HEK293T (cell line): ENCODE data around the gene EP300.

ENCODE experiments used
- CTCF ChIA-PET: fragments of 350-600 bp; formaldehyde crosslinking; extraction: SDS; loops from one replicate; lab custom pipeline; 2021; ENCODE audit warnings: antibody characterized with exemption, inconsistent platforms; lab: Yijun Ruan, JAX
- POLR2A ChIA-PET: fragments of 350-600 bp; formaldehyde crosslinking; extraction: SDS; loops from one replicate; lab custom pipeline; 2020; ENCODE audit warnings: antibody characterized with exemption, inconsistent platforms; lab: Yijun Ruan, JAX
- DNase-seq: peaks from one replicate; pipeline ENCODE4 v3.0.0; 2012; ENCODE audit warnings: mixed read lengths; ENCODE audit errors: extremely low spot score
- ARNT ChIP-seq: fragments of 450-650 bp; IDR thresholded peaks from 2 replicates; pipeline ENCODE4 v1.6.1; 2017; ENCODE audit warnings: mild to moderate bottlenecking
- BHLHE40 ChIP-seq: fragments of 450-650 bp; IDR thresholded peaks from 2 replicates; pipeline ENCODE4 v1.6.1; 2016; ENCODE audit warnings: mild to moderate bottlenecking, moderate library complexity, borderline replicate concordance
- CTBP1 ChIP-seq: fragments of 450-650 bp; IDR thresholded peaks from 2 replicates; pipeline ENCODE4 v1.6.1; 2016; ENCODE audit warnings: borderline replicate concordance
- ELF4 ChIP-seq: fragments of 450-650 bp; IDR thresholded peaks from 2 replicates; pipeline ENCODE4 v1.6.1; 2017; ENCODE audit warnings: antibody characterized with exemption
- FOXA1 ChIP-seq: fragments of 450-650 bp; IDR thresholded peaks from 2 replicates; pipeline ENCODE4 v1.6.1; 2016; ENCODE audit warnings: mild to moderate bottlenecking
- FOXK2 ChIP-seq: fragments of 450-650 bp; IDR thresholded peaks from 2 replicates; pipeline ENCODE4 v1.6.1; 2016; ENCODE audit warnings: mild to moderate bottlenecking
- FOXM1 ChIP-seq: fragments of 450-650 bp; IDR thresholded peaks from 2 replicates; pipeline ENCODE4 v1.6.1; 2017; ENCODE audit warnings: mild to moderate bottlenecking, borderline replicate concordance
- HDGF ChIP-seq: fragments of 450-650 bp; IDR thresholded peaks from 2 replicates; pipeline ENCODE4 v1.6.1; 2017; ENCODE audit warnings: antibody characterized with exemption, borderline replicate concordance
- L3MBTL2 ChIP-seq: fragments of 450-650 bp; conservative IDR thresholded peaks from 2 replicates; pipeline ENCODE4 v1.6.1; 2016; ENCODE audit warnings: mild to moderate bottlenecking
- LEF1 ChIP-seq: fragments of 450-650 bp; IDR thresholded peaks from 2 replicates; pipeline ENCODE4 v1.6.1; 2017; ENCODE audit warnings: mild to moderate bottlenecking, borderline replicate concordance
- NFRKB ChIP-seq: fragments of 450-650 bp; IDR thresholded peaks from 2 replicates; pipeline ENCODE4 v1.6.1; 2016; ENCODE audit warnings: mild to moderate bottlenecking, moderate library complexity
- PKNOX1 ChIP-seq: fragments of 450-650 bp; IDR thresholded peaks from 2 replicates; pipeline ENCODE4 v1.6.1; 2016
- SP1 ChIP-seq: fragments of 450-650 bp; IDR thresholded peaks from 2 replicates; pipeline ENCODE4 v1.6.1; 2017
- SUZ12 ChIP-seq: fragments of 450-650 bp; IDR thresholded peaks from 2 replicates; pipeline ENCODE4 v1.6.1; 2016; ENCODE audit warnings: mild to moderate bottlenecking
- TARDBP ChIP-seq: fragments of 450-650 bp; IDR thresholded peaks from 2 replicates; pipeline ENCODE4 v1.6.1; 2016
- ZNF384 ChIP-seq: fragments of 450-650 bp; IDR thresholded peaks from 2 replicates; pipeline ENCODE4 v1.6.1; 2016

The EP300 gene

DNA sequence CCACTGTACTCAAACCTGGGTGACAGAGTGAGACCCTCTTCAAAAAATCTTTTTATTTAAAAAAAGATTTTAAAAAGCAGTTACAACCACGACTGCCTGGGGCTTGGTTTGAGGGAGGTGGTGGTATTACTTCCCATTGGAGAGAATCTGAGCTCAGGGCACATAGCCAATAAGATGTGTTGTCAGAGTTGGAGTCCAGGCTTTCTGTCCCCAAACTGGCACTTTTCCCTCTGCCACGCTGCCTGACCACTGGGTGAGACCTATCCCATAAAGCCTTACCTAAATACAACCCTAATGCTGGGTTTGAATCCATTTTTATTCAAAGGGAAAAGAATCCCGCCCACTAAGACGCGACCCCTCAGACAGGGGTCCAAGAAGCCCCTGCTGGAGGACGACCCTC, 136.8 kb downstream of the EP300 start:
- ChIA-PET POLR2A (no interaction called here), CTCF (no interaction called here)
- no peak for TF ChIP-seq HDGF
- no peak for TF ChIP-seq BHLHE40
- no peak for TF ChIP-seq CTBP1
- TF ChIP-seq ZNF384 = no peak
- no peak for TF ChIP-seq FOXM1
- no peak for TF ChIP-seq FOXK2
- TF ChIP-seq ELF4 = no peak
- no peak for TF ChIP-seq LEF1
- TF ChIP-seq SUZ12 = no peak
- TF ChIP-seq FOXA1 = no peak
- TF ChIP-seq L3MBTL2 = no peak
- no peak for TF ChIP-seq SP1
- TF ChIP-seq NFRKB = no peak
- TF ChIP-seq TARDBP = no peak
- no peak for TF ChIP-seq PKNOX1
- no peak for TF ChIP-seq ARNT

More for the DNA sequence above, 136.8 kb downstream of the EP300 start:
- DNase-seq = no peak
